Astrocyte (in vitro differentiated cells and primary cell): ENCODE data around the gene RRBP1.

ENCODE experiments used
- CTCF ChIP-seq: IDR thresholded peaks from 2 replicates; pipeline ENCODE4 v1.5.1; 2011; ENCODE audit warnings: low read depth, mild to moderate bottlenecking, inconsistent platforms, low read length, moderate library complexity; ENCODE audit not compliant: insufficient read depth
- EZH2 ChIP-seq: IDR thresholded peaks from 2 replicates; pipeline ENCODE4 v1.6.1; 2012; ENCODE audit warnings: mild to moderate bottlenecking, low read length, inconsistent platforms; ENCODE audit not compliant: insufficient read depth

- TF ChIP-seq CTCF (no peak), EZH2 (no peak)
These were observed 86.2 kb downstream of the RRBP1 start for GRCh38 chr20:17595856-17596255.
